COLO668 (cell line): ENCODE results near the gene NINJ1.
A peak's percentile ranks its signal among the peaks of the same experiment; 100 is the strongest.
"Not testable (repeated sequence)": the region's sequence is repeated elsewhere in the genome, so short reads cannot be mapped to it uniquely, and the experiment has no call there.

Source experiments
- DNase-seq: peaks from one replicate; lab custom pipeline; 2025; ENCODE audit not compliant: unreplicated experiment; lab: John Stamatoyannopoulos, UW

Gene NINJ1

GRCh38 chr9:93120846-93121315 lies 13.2 kb downstream of the NINJ1 start:
- DNase-seq: no peak

- DNase-seq: peak; percentile 29
Measured at GRCh38 chr9:93119953-93120845, 13.9 kb downstream of the NINJ1 start.

DNA sequence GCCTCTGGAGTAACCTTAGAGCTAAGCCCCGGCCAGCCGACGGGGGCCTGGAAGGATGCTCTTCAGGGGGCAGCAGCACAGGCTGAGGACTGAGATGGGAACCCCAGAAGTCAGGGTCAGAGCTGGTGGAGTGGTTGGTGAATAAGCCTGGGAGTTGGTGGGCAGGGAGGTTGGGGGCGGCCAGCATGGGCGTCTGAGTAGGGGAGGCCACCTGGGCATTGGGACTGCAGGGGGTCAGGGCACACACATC lies 14.4 kb downstream of the NINJ1 start:
- no peak for DNase-seq

- DNase-seq: no peak
Measured at GRCh38 chr9:93118863-93119702, 15.0 kb downstream of the NINJ1 start.

DNA sequence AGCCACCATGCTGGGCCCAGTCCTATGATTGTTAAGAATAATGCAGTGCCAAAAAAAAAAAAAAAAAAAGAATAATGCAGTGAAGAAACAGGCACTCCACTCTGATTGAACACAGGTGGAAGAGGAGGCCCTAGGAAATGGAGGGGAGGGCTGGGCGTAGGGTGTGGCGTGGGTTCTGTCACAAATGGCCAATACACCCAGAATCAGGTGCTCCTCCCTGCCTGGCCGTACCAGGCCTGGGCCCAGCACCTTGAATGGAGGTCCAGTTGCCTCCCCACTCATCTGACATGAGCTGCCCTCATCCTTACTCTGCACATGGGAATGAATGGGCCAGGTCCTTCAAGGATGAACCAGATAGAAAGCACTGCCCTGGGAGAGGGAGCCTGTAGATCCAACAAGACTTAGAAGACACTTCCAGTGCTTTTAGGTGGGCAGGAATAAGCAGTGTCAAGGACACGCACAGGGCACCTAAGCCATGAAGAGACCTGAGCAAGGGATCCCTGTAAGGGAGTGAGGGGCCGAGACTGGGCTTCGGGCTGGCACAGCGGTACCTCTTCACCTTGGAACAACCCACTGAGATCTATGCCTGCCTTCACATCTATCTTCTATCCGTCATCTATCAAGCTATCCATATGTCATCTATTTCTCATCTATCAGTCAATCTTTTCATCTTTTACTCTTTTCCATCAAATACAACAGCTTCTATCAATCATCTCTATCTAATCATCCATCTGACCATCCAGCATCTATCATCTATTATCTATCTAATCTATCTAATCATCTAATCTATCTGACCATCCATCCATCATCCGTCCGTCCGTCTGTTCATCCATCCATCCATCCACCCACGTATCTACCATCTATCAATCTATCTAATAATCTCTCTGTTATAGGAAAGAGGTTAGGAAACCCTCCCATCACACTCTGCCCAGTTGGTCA lies 15.9 kb downstream of the NINJ1 start:
- DNase-seq: no peak

DNA sequence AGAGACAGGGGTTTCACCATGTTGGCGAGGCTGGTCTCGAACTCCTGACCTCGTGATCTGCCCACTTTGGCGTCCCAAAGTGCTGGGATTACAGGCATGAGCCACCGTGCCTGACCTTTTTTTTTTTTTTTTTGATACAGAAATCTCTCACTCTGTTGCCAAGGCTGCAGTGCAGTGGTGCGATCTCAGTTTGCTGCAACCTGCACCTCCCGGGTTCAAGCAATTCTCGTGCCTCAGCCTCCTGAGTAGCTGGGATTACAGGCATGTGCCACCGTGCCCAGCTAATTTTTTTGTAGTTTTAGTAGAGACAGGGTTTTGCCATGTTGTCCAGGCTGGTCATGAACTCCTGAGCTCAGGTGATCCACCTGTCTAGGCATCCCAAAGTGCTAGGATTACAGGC lies 16.5 kb downstream of the NINJ1 start:
- DNase-seq: not testable (repeated sequence)

- DNase-seq: no peak
Measured at GRCh38 chr9:93116072-93116961, 17.7 kb downstream of the NINJ1 start.

DNA sequence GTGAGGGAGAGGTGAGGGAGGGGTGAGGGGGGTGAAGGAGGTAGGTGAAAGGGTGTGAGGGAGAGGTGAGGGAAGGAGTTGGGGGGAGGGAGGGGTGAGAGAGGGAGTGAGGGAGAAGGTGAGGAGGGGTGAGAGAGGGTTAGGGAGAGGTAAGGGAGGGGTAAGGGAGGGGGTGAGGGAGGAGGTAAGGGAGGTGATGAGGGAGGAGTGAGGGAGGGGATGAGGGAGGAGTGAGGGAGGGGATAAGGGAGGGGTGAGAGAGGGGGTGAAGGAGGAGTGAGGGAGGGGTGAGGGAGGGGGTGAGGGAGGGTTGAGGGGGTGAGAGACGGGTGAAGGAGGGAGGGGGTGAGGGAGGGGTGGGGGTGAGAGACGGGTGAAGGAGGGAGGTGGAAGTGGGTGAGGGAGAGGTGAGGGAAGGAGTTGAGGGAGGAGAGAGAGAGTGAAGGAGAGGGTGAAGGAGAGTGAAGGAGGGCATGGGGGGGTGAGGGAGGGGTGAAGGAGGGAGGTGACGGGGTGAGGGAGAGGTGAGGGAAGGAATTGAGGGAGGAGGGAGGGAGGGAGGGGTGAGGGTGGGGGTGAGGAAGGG lies 18.5 kb downstream of the NINJ1 start:
- DNase-seq: no peak

GRCh38 chr9:93114984-93115335 lies 19.1 kb downstream of the NINJ1 start:
- DNase-seq: no peak

DNA sequence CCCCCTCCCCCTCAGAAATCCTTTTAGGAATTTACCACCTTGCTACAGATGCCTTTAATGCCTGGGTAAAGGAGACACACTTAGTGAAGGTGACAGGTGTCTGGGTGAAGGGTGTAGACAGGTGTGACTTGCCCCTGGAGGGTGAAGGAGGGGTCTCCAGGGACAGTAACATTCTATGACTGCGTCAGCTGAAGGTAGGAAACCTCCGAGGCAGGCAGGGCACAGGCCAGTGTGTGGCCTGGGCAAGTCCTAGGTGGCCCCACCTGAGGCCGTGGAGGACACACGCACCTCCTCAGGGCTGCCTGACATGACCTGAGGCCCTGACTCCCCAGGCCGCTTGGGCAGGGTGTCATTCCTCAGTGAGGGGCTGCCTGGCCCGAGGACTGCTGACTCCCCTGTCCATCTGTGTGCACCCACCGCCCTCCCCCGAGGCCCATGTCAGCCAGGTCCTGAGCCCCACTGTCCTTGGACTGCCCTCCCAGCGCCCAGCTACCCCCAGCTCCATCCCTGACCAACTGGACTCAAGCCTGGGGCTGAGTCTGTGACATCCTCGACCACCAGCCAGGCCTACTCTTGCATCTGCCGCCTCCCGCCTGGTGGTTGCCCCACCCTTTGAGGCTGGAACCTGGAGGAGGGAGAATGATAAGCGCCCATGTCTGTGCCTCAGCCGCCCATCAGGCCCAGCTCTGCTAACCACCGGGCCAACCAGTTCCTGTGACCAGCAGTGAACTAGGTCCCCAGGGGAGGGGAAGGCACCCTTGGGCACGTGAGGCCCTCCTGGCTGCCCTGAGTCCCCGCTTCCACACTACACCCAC lies 19.7 kb downstream of the NINJ1 start:
- DNase-seq: no peak

DNA sequence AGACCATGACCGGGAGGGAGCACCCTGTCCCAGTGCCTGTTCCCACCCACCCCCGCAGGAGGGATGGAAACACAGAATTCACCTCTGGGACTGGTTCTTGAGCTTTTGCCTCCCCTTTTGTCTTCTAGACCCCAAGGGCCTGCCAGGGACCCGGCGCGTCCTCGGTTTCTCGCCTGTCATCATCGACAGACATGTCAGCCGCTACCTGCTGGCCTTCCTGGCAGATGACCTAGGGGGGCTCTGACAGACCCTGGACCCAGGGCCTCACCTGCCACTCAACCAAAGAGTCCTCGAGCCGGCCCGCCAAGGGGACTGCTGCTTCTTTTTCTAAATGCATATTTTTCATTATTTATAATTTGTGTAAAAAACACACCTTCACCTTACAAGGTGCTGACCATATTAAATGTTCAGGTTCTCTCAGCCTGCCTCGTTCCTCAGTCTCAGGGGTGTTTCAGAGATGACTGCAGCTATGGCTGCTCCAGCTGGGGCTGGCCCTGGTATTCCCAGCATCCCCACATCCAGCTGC lies 21.1 kb downstream of the NINJ1 start:
- DNase-seq: no peak

- no peak for DNase-seq
Measured at GRCh38 chr9:93112116-93112863, 21.8 kb downstream of the NINJ1 start.

DNA sequence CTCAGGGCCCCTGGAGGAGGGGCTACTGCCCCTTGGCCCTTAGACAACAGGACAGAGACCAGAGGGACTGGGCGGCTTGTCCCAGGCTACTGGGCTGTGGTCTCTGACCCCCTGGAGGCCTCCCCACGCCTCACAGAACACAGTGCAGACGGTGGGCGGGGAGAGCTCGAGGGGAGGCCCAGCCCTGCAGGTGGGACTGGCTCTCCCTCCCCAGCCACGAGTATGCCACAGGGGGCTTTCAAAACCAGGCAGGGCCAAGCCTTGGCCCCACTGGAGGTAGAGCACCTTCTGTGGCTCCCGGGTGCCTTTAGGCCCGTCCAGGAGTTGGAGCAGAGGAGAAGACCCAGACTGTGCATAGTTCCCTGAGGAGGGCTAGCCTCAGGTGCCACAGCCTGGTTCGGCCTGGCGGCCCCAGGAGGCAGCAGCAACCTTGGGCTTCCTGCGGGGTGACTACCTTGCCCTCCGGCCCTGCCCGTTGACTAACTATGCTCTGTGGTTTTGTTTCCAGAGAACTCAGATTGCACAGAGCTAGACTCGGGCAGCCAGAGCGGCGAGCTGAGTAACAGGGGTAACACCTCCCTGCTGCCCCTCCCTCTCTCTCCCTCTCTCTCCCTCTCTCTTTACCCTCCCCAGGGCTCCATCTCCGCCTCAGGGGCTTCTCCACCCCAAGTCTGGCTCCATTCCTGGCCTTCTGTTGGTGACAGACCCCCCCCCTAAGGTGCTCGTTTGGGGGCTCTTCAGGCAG lies 22.5 kb downstream of the NINJ1 start:
- no peak for DNase-seq

GRCh38 chr9:93111001-93111370 lies 23.1 kb downstream of the NINJ1 start:
- DNase-seq: no peak

DNA sequence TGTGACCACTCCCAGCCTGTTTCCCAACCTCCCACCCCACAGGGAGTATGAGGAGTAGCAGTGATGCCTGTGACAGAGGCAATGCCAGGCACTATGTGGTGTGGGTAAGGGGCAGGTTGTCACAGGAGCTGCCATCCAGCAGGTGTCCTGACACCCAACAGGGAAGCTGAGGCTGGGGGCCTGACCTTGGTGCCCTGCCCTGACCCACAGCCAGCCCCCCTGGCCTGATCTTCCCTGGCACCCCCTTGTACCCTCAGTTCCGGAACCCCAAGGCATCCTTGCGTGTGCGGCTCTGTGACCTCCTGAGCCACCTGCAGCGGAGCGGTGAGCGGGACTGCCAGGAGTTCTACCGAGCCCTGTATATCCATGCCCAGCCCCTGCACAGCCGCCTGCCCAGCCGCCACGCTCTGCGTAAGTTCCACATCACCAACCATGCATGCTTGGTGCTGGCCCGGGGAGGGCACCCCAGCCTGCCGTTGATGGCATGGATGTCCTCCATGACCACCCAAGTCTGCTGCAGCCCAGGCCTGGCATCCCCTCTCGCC lies 23.7 kb downstream of the NINJ1 start:
- DNase-seq: no peak

GRCh38 chr9:93108291-93109041 lies 25.6 kb downstream of the NINJ1 start:
- DNase-seq: no peak

DNA sequence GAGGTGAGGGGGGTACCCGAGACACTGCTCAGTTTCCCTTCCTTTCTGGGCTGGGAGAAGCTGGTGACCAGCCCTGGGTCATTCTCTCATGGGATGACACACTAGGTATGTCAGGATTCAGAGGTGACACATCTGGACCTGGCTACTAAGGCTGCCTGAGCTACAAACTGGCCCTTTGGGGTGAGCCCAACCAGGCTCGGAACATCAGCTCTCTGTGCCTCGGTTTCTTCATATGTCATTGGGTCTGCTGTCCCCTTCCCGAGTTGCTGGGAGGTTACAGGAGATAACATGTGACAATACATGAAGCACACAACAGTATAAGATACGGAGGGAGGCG lies 26.3 kb downstream of the NINJ1 start:
- DNase-seq: no peak
